GOT3 (cell line): Measurements from ENCODE around the gene CEP135.

Experiments
- DNase-seq: peaks from one replicate; lab custom pipeline; 2025; ENCODE audit warnings: mixed read lengths; lab: John Stamatoyannopoulos, UW

CEP135 gene

GRCh38 chr4:56077676-56078075 lies 128.9 kb downstream of the CEP135 start:
- no peak for DNase-seq

GRCh38 chr4:56078866-56079265 lies 130.1 kb downstream of the CEP135 start:
- DNase-seq, result no peak

GRCh38 chr4:56080384-56080783 lies 131.6 kb downstream of the CEP135 start:
- DNase-seq, result no peak

GRCh38 chr4:56082829-56083228 lies 134.1 kb downstream of the CEP135 start:
- DNase-seq, result no peak
